Astrocyte of the spinal cord (primary cell): ENCODE data around the gene DGKD.
A peak's percentile ranks its signal among the peaks of the same experiment; 100 is the strongest.

Experiments used
- DNase-seq: peaks from one replicate; pipeline ENCODE4 v3.0.0; 2011; ENCODE audit warnings: low read depth, low spot score
- H3K4me3 ChIP-seq: 2 replicates; pipeline ENCODE4 v1.5.1; 2011; ENCODE audit warnings: low read depth, mild to moderate bottlenecking, low read length, moderate library complexity
- in situ Hi-C: cut with HindIII; loops from 2 replicates; pipeline ENCODE4 v1.10.0; 2017; ENCODE audit warnings: low sequenced_read_pairs
- TF ChIP-seq, protein P1 (sequence below): IDR thresholded peaks from 2 replicates; pipeline ENCODE4 v1.5.1; 2012; ENCODE audit warnings: low read depth, mild to moderate bottlenecking, low read length, inconsistent platforms

Gene DGKD

DNA sequence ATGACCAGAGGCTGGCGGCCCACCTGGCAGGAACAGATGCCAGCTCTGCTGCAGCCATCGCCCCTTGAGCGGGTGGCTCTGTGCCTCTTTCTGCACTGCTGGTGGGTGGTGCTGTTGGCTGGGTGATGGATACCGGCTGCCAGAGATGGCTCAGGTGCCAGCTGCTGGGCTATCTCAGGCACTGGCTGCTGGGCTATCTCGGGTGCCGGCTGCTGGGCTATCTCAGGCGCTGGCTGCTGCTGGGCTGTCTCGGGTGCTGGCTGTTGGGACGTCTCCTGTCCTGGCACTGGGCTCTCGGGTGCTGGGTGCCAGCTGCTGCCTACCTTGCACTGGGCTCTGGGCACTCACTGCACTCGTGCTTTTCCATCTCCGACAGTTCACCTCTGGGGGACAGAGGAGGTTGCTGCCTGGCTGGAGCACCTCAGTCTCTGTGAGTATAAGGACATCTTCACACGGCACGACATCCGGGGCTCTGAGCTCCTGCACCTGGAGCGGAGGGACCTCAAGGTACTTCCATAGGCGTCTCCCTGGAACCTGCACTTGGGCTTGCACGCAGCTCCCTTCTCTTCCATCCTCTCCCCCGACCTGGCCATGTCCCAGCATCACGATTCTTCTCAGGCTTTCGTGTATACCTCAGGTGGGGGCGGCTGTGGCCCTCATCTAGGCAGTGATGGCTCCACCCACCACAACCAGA, 113.9 kb downstream of the DGKD start:
- H3K4me3 ChIP-seq, result no peak overlapping the region
- DNase-seq, result no peak
- in situ Hi-C loops, result no loop called here
- TF ChIP-seq, protein P1, sequence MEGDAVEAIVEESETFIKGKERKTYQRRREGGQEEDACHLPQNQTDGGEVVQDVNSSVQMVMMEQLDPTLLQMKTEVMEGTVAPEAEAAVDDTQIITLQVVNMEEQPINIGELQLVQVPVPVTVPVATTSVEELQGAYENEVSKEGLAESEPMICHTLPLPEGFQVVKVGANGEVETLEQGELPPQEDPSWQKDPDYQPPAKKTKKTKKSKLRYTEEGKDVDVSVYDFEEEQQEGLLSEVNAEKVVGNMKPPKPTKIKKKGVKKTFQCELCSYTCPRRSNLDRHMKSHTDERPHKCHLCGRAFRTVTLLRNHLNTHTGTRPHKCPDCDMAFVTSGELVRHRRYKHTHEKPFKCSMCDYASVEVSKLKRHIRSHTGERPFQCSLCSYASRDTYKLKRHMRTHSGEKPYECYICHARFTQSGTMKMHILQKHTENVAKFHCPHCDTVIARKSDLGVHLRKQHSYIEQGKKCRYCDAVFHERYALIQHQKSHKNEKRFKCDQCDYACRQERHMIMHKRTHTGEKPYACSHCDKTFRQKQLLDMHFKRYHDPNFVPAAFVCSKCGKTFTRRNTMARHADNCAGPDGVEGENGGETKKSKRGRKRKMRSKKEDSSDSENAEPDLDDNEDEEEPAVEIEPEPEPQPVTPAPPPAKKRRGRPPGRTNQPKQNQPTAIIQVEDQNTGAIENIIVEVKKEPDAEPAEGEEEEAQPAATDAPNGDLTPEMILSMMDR, result no peak

DNA sequence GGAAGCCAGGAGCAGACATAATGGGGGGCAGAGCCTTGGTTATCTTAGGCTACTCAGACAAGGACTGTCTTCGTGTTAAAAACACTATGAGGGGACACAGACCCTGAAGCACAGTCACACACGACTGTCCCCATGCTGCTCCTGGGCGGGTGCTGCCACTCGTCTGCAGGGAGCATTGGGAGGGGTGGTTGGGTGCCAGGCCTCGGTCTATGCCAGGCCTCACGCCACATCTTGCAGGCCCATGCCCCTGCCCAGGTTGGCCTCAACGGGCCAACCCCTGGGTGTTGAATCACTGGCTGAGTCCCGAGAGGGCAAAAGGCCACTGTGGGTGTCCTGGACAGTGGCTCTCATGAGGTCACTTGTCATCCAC, 114.4 kb downstream of the DGKD start:
- TF ChIP-seq, protein P1, result no peak
- DNase-seq, result no peak
- in situ Hi-C loops, result no loop called here
- no peak overlapping the region for H3K4me3 ChIP-seq

DNA sequence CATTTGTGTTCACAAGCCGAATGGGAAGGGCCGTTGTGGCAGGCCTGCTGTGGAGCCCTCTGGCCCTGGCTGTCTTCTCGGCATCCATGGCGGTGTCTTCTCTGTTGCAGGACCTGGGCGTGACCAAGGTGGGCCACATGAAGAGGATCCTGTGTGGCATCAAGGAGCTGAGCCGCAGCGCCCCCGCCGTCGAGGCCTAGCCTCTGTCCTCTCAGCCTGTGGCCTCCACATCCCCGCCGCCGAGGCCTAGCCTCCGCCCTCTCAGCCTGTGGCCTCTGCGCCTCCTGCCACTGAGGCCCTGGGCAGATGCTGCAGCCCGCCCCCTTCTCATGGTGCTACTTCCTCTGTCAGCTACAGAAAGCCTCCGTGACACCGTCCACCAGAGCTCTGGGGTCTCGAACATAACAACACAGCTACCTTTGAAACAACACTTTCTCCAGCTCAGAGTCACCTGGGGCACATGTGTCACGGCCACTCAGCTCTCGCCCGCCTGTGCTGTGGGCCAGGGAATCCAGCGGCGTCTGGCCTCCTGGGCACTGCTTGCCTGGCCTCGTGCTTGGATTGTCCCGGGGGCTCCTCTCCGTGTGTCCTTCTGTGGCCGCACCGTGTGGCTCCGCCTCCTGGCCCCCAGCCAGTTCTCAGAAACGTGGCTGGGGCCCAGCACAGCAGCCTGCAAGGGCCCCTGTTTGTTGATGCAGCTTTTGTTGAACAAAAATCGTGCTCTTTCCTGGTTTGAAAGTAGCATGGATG, 115.1 kb downstream of the DGKD start:
- DNase-seq, result no peak
- in situ Hi-C loops, result no loop called here
- H3K4me3 ChIP-seq, result no peak overlapping the region
- TF ChIP-seq, protein P1, result no peak

DNA sequence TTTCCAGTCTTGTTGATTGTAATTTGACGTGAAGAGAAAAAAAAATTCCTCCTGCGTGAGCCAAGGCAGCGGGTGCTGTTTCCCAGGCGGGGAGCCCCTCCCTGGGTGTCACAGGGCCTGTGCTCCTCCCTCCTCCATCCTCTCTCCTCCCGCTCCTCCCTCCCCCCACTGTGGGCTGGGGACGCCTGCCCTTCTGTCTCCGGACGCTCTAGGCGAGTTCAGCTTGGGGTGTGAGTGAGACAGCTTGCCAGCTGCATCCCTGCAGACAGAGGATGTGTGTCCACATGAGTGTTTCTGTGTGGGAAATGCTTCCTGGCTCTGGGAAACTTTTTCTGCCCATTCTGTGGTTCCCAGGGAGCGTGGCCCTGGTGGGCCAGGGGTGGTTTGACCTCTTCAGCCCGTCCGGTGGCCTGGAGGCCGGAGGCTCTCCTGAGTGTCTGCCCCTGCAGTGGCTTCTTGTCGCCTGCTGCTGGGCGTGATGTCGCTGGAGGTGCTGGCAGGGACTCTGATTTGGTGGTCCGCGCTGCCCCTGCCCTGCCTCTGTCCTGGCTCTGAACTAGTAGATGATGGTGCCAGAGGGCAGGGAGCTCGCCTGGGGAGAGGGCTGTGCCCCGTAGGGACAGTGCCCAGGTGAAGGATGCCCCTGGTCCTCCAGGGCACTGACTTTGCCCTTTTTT, 115.9 kb downstream of the DGKD start:
- DNase-seq, result peak; percentile 47
- in situ Hi-C loops, result no loop called here

DNA sequence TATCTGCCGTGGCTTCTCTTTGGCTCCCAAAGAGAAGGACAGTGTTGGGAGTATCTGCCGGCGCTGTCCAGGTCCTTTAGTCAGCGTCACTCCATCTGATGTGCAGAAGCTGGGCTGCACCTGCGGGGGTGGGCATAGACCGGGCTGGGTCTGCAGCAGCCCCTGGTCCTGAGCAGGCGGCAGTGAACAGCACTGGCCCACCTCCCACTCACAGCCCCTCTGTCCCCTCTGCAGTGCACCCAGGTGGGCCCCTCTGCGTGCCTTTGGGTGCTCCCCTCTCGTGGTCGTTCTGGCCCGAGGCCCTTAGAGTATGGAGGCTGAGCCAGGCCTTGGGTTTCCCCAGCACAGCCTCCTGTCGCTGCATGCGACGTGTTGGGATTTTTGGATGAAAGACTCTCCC, 116.5 kb downstream of the DGKD start:
- TF ChIP-seq, protein P1, result no peak
- in situ Hi-C loops, result no loop called here
- no peak for DNase-seq
- no peak overlapping the region for H3K4me3 ChIP-seq

More for the DNA sequence above, 115.9 kb downstream of the DGKD start:
- TF ChIP-seq, protein P1, result no peak
- H3K4me3 ChIP-seq, result no peak overlapping the region

DNA sequence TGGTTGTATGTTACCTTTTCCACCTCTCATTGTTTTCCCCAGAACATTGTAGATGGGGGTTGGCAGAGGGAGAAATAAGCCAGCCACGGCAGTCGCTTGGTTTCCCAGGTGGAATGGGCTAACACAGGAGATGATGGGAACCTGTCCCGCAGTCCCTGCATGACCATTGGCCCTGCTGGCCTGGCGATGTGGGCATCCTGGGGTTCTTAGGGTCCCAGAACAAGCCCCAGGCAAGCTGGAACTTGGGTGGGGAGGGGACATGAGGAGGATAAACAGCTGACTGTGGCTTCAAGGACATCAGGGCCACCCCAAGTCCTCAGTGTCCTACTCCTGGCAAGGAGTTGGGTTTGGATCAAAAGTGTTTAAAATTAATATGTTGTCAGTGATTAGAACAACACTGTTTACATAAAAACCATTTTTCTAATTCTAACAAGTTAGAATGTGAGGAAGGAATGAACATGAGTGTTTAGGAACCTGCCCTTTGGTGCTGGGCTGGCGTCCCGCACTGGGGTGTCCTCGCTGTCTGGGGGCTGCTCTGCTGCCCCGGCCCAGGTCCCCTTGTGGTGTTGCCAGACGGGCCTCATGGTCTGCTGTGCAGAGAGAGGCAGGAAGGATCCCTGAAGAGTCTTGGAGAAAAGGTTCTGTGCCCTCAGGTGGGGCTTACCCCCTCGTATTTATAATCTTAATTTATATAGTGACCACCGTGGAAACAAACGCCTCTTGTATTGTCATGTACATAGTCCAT, 117.2 kb downstream of the DGKD start:
- in situ Hi-C loops, result no loop called here
- no peak for DNase-seq
- H3K4me3 ChIP-seq, result no peak overlapping the region
- TF ChIP-seq, protein P1, result no peak
